RWPE2 (cell line): ENCODE measurements around the gene COMMD8.

Experiments
- ATAC-seq: fragments of 200-7000 bp; cut with Tn5 transposase; 3 replicates; pipeline ENCODE4 v1.9.1; 2021; ENCODE audit warnings: low read depth
- DNase-seq: peaks from one replicate; pipeline ENCODE4 v3.0.0-alpha.2; 2020; ENCODE audit warnings: low spot score
- H3K27ac ChIP-seq: fragments of 450-650 bp; 2 replicates; pipeline ENCODE4 v1.5.1; 2017; ENCODE audit warnings: mild to moderate bottlenecking; ENCODE audit not compliant: poor library complexity, severe bottlenecking
- H3K27me3 ChIP-seq: fragments of 250-450 bp; sonication (Bioruptor Pico); 2 replicates; pipeline ENCODE4 v1.5.1; 2021; ENCODE audit warnings: mild to moderate bottlenecking, moderate library complexity; ENCODE audit not compliant: insufficient read depth, poor library complexity, severe bottlenecking
- H3K36me3 ChIP-seq: fragments of 250-450 bp; sonication (Bioruptor Pico); 2 replicates; pipeline ENCODE4 v1.5.1; 2020; ENCODE audit warnings: low read depth, mild to moderate bottlenecking, moderate library complexity
- H3K4me1 ChIP-seq: fragments of 250-450 bp; sonication (Bioruptor Pico); 2 replicates; pipeline ENCODE4 v1.5.1; 2021; ENCODE audit warnings: mild to moderate bottlenecking, moderate library complexity; ENCODE audit not compliant: insufficient read depth, poor library complexity, severe bottlenecking
- H3K4me3 ChIP-seq: fragments of 250-450 bp; sonication (Bioruptor Pico); 2 replicates; pipeline ENCODE4 v1.5.1; 2021; ENCODE audit warnings: mild to moderate bottlenecking, moderate library complexity; ENCODE audit not compliant: severe bottlenecking
- H3K9me3 ChIP-seq: fragments of 250-450 bp; sonication (Bioruptor Pico); 2 replicates; pipeline ENCODE4 v1.5.1; 2021; ENCODE audit warnings: mild to moderate bottlenecking, moderate library complexity; ENCODE audit not compliant: severe bottlenecking
- CTCF ChIP-seq: fragments of 450-650 bp; IDR thresholded peaks from one replicate; pipeline ENCODE4 v1.5.1; 2017; ENCODE audit warnings: mild to moderate bottlenecking, moderate library complexity; ENCODE audit not compliant: poor library complexity, severe bottlenecking

Gene COMMD8

GRCh38 chr4:47463235-47463956, at the start of gene COMMD8:
COMMD8 (minus strand) TSS chr4:47463702; CDS start chr4:47463651, 51 bp downstream.
- Histone ChIP-seq H3K27me3 (no peaks in the 10 kb centered on the region), H3K4me3 (peak within 1 kb of the TSS; percentile 64), H3K9me3 (no peaks in the 10 kb centered on the region), H3K4me1 (peaks cover 4% of the 10 kb centered on the region), H3K36me3 (peaks cover 9% of the 10 kb centered on the region), H3K27ac (peak within 1 kb of the TSS; percentile 27)
- peak; percentile 93 for ATAC-seq
- peak; percentile 31 for TF ChIP-seq CTCF
- DNase-seq = peak; percentile 95

GRCh38 chr4:47510506-47511143, 47.1 kb upstream of the COMMD8 start:
- peak; percentile 40 for TF ChIP-seq CTCF
- Histone ChIP-seq H3K27ac (no peak overlapping the region), H3K27me3 (no peaks in the 10 kb centered on the region), H3K9me3 (no peaks in the 10 kb centered on the region), H3K4me1 (peaks cover 7% of the 10 kb centered on the region), H3K36me3 (peaks cover 22% of the 10 kb centered on the region; the same call in 1 of the 2 replicates), H3K4me3 (no peak overlapping the region)
- ATAC-seq = no peak
- DNase-seq = no peak

DNA sequence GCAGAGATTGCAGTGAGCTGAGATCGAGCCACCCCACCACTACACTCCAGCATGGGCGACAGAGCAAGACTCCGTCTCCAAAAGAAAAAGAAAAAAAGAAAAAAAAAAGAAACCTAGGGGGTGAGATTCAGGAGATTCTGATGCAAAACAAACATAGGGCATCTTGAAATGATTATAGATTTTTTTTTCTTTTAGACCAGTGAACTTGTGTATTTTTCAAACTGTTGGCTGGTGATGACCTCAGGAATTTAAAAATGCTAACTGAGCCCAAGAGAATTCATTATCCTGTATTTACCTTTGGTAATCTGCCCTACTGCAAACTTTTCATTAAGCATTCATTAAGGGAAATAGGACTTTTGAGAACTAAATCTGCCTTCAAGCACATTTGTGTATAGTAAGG, 42.2 kb upstream of the COMMD8 start:
- H3K9me3 ChIP-seq = no peaks in the 10 kb centered on the region

GRCh38 chr4:47505147-47505546, 41.6 kb upstream of the COMMD8 start:
- Histone ChIP-seq H3K4me3 (no peak overlapping the region), H3K27me3 (no peaks in the 10 kb centered on the region), H3K36me3 (no peaks in the 10 kb centered on the region), H3K9me3 (no peaks in the 10 kb centered on the region), H3K27ac (no peak overlapping the region), H3K4me1 (no peaks in the 10 kb centered on the region)
- DNase-seq (no peak), ATAC-seq (no peak)
- TF ChIP-seq CTCF = no peak

More for the DNA sequence above, 42.2 kb upstream of the COMMD8 start:
- Histone ChIP-seq H3K27ac (no peak overlapping the region), H3K27me3 (no peaks in the 10 kb centered on the region), H3K4me1 (peaks cover 4% of the 10 kb centered on the region), H3K4me3 (no peak overlapping the region), H3K36me3 (peaks cover under 1% of the 10 kb centered on the region; the same call in 1 of the 2 replicates)
- ATAC-seq (no peak), DNase-seq (no peak)
- no peak for TF ChIP-seq CTCF

DNA sequence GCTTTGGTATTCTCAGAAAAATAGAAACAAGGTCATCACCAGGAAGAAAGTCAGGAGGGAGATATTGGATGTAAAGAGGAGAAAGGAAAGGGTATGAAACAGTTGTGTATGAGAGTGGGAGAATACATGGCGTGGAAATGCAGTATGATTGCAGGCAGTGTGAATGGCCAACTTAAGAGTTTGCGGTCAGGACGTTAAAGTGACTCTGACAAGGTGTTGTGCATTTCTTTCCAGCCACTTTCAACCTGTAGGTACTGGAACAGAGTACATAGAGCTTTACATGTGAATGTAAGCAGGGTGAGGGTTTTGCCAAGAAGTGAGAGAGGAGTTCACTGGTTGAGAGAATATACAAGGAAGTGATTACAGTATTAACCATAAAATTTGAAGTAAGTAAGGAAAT, 37.3 kb upstream of the COMMD8 start:
- ATAC-seq (no peak), DNase-seq (no peak)
- H3K27ac ChIP-seq = no peak overlapping the region
- no peaks in the 10 kb centered on the region for H3K4me1 ChIP-seq
- no peaks in the 10 kb centered on the region for H3K27me3 ChIP-seq
- H3K4me3 ChIP-seq = no peak overlapping the region
- no peaks in the 10 kb centered on the region for H3K9me3 ChIP-seq
- TF ChIP-seq CTCF = no peak
- H3K36me3 ChIP-seq = no peaks in the 10 kb centered on the region
